ENCODE results near the gene KLF13. TPM values are rescaled to one million over a fixed set of nuclear protein-coding genes. Genes with fewer than 3 reads are reported as not detected.

The KLF13 gene
- total and polyA plus RNA-seq, 10 of the 15 experiments (the other 5 are each of a cell fraction or from before 2014, with no cell fraction given), result 20.3 to 109 (median 51.4) TPM

- in situ Hi-C loops (cut with MboI) (no loop called here), intact Hi-C loops (cut with micrococcal nuclease; ENCODE audit: unreplicated experiment) (no loop called here)
- Histone ChIP-seq H2AFZ (ENCODE audit: control insufficient read depth, low read depth, low read length) (no peak overlapping the region), H3K9ac (ENCODE audit: control insufficient read depth, insufficient read depth, low read length) (no peak overlapping the region), H3K79me2 (ENCODE audit: control insufficient read depth, insufficient read depth, low read length) (no peaks in the 10 kb centered on the region), H3K4me2 (ENCODE audit: control insufficient read depth, insufficient read depth) (no peak overlapping the region), H3K9me3 (replicated peaks; ENCODE audit: control insufficient read depth, insufficient read depth, low read length) (peaks cover 1% of the 10 kb centered on the region; the same call in 1 of the 3 replicates), H3K4me3 (no peak overlapping the region), H3K27me3 (replicated peaks in 1 of 2; ENCODE audit: control insufficient read depth in 2 of 2, insufficient read depth in 2 of 2, low read length in 1 of 2) (no peaks in the 10 kb centered on the region), H3K36me3 (ENCODE audit: control insufficient read depth in 2 of 2, insufficient read depth in 2 of 2, low read length in 1 of 2) (no peaks in the 10 kb centered on the region), H4K20me1 (ENCODE audit: control insufficient read depth, insufficient read depth) (no peaks in the 10 kb centered on the region), H3K4me1 (ENCODE audit: control insufficient read depth, insufficient read depth, low read length) (no peaks in the 10 kb centered on the region), H3K27ac (ENCODE audit: control insufficient read depth, insufficient read depth) (no peak overlapping the region)
- 44% methylated on average over 1 of the region's 1 CpG for WGBS (ENCODE audit: insufficient coverage, insufficient replicate concordance, low lambda C conversion rate, missing lambda C conversion rate)
- RAD21 ChIA-PET (ENCODE audit: unreplicated experiment), result no interaction called here
- no TSS peak for BruUV-seq (replicated peaks)
- SMC1A ChIA-PET (ENCODE audit: uncharacterized antibody, unreplicated experiment), result no interaction called here
- DNase-seq (ENCODE audit: low read depth, low spot score) (no peak), ATAC-seq (no peak), FAIRE-seq (no peak)
- CTCF ChIA-PET, result interaction anchor here (0.9 kb wide), 1 partner anchor 28 kb away, joined by 3 read pairs; no protein-coding TSS in a partner anchor
- POLR2A ChIA-PET, result no interaction called here
- TF ChIP-seq HDAC2 (IDR thresholded peaks at IDR 0.05) (no peak), PRDM15 (CRISPR knock-in tag; IDR thresholded peaks at IDR 0.05) (no peak), MAX (IDR thresholded peaks at IDR 0.05; ENCODE audit: low read depth, low read length) (no peak), ASH2L (IDR thresholded peaks at IDR 0.05; ENCODE audit: borderline replicate concordance, low read depth) (no peak), SMARCA5 (IDR thresholded peaks at IDR 0.05) (no peak), E2F4 (IDR thresholded peaks at IDR 0.05; ENCODE audit: low read depth, low read length) (no peak), PBX3 (IDR thresholded peaks at IDR 0.05; ENCODE audit: insufficient replicate concordance, low read depth, low read length) (no peak), POLR2A (IDR thresholded peaks at IDR 0.05; ENCODE audit: low read depth, low read length) (no peak), KAT2A (conservative IDR thresholded peaks at IDR 0.05; ENCODE audit: control insufficient read depth, low read depth, low read length) (no peak), SMAD5 (IDR thresholded peaks at IDR 0.05; ENCODE audit: low read depth) (no peak), CTCF (IDR thresholded peaks at IDR 0.05 in 2 of 3, conservative IDR thresholded peaks at IDR 0.05 in 1 of 3; ENCODE audit: control insufficient read depth in 2 of 3, extremely low read depth in 1 of 3, insufficient read depth in 1 of 3, low read depth in 3 of 3, low read length in 3 of 3) (no peak), E4F1 (IDR thresholded peaks at IDR 0.05; ENCODE audit: borderline replicate concordance, partially characterized antibody) (no peak), ZNF24 (IDR thresholded peaks at IDR 0.05) (no peak), BCL11A (IDR thresholded peaks at IDR 0.05; ENCODE audit: low read depth, low read length) (no peak), CHD1 (IDR thresholded peaks at IDR 0.05; ENCODE audit: low read depth, low read length) (no peak)
These were observed 80.7 kb downstream of the KLF13 start for GRCh38 chr15:31407376-31407775.
